ENCODE results near the gene BCL7B.
"Not testable (repeated sequence)": the region's sequence is repeated elsewhere in the genome, so short reads cannot be mapped to it uniquely, and the experiment has no call there.

The BCL7B gene

DNA sequence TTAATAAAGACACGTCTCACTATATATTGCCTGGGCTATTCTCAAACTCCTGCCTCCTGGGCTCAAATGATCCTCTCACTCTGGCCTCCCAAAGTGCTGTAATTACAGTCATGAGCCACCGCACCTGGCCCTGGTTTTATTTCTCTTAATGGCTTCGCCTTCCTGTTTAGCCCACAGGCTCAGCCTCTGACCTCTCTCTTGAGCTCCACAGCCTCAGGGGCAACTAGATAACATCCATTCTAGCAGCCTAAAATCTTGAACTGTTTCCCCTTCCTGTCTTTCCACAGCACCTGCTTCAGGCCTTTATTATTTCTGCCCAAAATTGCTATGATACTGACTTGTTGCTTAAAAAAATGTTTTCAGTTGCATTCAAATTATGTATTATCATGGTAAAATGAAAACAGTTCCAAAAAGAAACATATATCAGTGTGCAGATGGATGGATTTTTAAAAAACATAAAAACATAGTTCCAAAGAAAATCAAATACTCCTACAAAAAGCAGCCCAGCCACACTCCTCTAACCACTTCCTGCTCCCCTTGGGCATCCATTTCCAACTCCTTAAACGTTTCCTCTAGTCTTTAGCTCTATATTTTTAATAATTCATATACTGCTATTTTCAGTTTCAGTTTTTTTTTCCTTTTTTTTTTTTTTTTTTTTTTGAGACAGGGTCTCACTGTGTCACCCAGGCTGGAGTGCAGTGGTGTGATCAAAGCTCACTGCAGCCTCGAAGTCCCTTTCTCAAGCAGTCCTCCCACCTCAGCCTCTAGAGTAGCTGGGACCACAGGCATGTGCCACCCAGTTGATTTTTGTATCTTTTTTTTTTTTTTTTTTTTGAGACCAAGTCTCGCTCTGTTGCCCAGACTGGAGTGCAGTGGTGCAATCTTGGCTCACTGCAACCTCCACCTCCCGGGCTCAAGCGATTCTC lies 30.3 kb downstream of the BCL7B start:
- no peak for TF ChIP-seq ZFX (IDR thresholded peaks at IDR 0.05)
- TF ChIP-seq, protein P1, sequence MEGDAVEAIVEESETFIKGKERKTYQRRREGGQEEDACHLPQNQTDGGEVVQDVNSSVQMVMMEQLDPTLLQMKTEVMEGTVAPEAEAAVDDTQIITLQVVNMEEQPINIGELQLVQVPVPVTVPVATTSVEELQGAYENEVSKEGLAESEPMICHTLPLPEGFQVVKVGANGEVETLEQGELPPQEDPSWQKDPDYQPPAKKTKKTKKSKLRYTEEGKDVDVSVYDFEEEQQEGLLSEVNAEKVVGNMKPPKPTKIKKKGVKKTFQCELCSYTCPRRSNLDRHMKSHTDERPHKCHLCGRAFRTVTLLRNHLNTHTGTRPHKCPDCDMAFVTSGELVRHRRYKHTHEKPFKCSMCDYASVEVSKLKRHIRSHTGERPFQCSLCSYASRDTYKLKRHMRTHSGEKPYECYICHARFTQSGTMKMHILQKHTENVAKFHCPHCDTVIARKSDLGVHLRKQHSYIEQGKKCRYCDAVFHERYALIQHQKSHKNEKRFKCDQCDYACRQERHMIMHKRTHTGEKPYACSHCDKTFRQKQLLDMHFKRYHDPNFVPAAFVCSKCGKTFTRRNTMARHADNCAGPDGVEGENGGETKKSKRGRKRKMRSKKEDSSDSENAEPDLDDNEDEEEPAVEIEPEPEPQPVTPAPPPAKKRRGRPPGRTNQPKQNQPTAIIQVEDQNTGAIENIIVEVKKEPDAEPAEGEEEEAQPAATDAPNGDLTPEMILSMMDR (conservative IDR thresholded peaks at IDR 0.05) = no peak
- no peak overlapping the region for H3K27ac ChIP-seq

DNA sequence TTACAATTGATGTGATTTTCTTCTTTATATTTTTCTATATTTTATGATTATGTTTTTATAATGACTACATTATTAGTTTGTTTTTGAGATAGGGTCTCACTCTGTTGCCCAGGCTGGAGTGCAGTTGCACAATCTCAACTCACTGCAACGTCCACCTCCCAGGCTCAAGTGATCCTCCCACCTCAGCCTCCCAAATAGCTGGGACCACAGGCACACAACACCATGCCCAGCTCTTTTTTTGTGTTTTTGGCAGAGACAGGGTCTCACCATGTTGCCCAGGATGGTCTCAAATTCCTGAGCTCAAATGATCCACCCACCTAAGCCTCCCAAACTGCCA lies 31.4 kb downstream of the BCL7B start:
- H3K27ac ChIP-seq = not testable (repeated sequence)

DNA sequence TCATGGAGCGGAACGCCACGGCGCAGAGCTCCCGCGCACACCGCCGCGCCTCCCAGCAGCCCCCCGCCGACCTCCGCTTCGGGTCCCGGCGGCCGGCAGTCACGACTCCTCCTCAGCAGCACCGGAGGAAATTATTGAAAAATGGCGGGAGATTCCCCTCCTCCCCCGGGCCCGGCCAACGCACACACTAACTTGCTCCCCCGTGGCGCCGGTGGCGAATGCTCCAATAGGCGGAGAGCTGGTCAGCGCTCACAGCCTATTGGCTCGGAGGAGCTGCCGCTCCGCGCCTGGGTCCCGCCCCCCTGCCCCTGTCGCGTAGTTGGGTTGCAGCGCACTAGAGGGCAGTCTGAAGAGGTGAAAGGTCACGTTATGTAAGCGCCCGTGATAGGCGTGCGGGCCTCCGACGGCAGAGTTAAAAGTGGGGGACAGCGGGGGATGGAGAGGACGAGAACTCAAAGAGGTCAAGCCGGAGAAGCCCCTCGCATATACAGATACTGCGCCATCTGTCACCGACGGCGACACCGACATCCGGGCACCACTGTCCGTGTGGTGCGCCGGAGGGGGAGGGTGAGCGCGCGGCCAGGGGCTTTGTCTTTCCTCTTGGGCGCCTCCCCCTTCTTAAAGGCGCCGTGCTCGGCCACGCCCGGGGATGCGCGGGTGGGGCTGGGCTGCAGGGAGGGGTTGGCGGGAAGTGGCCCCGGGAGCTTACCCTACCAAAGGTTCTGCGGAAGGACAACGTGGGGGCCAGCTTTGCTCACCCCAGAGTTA lies 35.2 kb downstream of the BCL7B start, which contains the start of gene BAZ1B:
Gene BAZ1B (minus strand): TSS at position 189 of the 768 bp plus-strand sequence. CDS start 360 bp downstream, outside the sequence.
- TF ChIP-seq, protein P1 (conservative IDR thresholded peaks at IDR 0.05) = no peak
- H3K27ac ChIP-seq = peak within 1 kb of the TSS; percentile 92

DNA sequence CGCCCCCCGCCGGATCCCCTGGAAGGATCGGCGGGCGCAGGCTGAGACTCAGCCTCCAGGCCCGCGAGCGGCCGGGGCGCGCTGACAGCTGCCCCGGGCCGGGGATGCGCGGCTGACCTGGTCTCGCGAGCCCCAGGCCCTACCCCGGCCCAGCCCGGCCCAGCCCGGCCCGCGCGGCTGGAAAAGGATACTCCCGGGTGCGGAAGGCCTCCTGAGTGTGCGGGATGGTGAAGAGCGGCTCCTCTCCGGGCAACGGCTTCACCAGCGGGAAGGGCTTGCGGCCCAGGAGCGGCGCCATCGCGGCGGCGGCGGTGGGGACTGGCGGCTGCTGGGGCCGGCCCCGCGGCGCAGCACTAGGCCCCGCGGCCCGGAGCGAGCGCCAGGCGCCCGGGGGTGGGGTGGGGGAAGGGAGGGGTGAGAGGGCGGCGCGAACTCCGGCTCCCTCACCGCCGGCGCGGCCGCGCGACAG lies 35.8 kb downstream of the BCL7B start:
- H3K27ac ChIP-seq = peak overlapping the region; percentile 92
- TF ChIP-seq, protein P1 (conservative IDR thresholded peaks at IDR 0.05) = no peak
- peak; percentile 100 for TF ChIP-seq ZFX (IDR thresholded peaks at IDR 0.05)

DNA sequence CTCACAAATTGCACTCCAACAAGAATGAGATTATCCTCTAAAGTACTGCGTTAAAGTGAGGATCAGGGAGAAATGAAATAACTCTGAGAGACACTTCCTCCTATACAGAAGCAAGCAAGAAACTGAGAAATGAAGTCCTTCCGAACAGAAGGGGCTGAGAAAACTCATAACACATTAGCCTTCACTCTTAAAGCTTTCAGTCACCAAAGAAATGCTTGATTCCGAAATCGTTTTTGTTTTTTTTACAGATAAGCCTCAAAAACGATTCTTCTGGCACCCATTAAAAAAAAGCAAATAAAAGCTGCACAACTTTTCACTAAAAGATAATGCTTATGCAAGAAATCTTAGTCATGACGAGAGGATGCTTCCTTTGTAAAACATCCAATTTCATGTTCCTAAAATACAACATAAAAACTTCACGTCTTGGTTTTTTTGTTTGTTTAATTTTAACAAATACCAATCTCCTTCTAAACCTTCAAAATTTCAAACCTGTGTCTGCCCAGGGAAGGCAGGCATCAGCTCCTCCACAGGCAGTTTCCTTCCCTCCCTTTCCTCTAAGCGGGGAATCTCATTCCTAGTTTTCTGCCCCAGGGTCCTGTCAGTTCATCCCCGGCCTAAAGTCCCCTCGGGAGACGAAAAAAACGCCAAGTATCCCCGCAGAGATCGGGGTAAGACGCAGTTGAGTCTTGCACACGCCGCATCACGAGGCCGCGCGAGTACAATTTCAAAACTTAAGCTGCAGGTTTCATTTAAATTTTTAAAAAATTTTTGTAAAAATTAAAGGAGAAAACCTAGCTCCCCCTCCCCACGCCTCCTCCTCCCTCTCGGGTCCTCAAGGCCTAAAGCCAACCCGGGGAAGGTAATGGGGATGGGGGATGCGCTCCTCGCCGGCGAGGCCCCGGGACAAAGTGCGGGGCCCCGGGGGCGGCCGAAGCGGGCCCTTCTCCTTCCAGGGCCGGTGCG lies 36.5 kb downstream of the BCL7B start:
- no peak for TF ChIP-seq ZFX (IDR thresholded peaks at IDR 0.05)
- TF ChIP-seq, protein P1 (conservative IDR thresholded peaks at IDR 0.05) = no peak
- peak overlapping the region; percentile 92 for H3K27ac ChIP-seq

DNA sequence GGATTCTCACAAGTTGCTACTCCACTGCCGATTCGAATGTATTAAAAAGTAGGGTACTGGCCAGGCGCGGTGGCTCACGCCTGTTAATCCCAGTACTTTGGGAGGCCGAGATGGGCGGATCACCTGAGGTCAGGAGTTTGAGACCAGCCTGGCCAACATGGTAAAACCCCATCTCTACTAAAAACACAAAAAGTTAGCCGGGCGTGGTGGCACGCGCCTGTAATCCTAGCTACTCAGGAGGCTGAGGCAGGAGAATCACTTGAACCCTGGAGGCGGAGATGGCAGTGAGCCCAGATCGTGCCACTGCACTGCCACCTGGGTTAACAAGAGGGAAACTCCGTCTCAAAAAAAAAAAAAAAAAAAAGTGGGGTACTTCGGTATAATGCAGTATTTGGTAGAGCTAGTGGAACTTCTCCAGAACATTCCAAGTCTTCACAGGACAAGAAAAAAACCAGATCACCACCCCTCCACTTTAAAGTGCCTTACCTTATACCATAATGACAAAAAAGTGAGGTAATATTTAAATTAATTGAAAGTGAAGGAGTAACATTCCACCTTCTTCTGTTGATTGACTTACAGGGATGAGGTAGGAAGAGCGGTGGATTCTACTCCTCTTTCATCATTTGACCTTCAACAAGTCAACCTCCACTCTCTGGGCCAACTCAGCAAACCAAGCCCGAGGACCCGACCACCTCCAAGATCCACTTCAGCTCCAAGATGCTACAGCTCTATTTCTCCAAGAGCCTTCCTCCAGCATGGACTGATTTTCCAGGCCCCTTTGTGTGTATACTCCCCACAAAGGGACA lies 37.4 kb downstream of the BCL7B start:
- H3K27ac ChIP-seq = peak overlapping the region; percentile 51
- TF ChIP-seq ZFX (IDR thresholded peaks at IDR 0.05) = no peak
- TF ChIP-seq, protein P1 (conservative IDR thresholded peaks at IDR 0.05) = no peak
